Epithelial cell of esophagus (primary cell): Measurements from ENCODE around the gene PARK7.
"Not testable (repeated sequence)": the region's sequence is repeated elsewhere in the genome, so short reads cannot be mapped to it uniquely, and the experiment has no call there.

Experiments used
- DNase-seq: peaks from one replicate; pipeline ENCODE4 v3.0.0; 2010; ENCODE audit warnings: low read depth
- H3K4me3 ChIP-seq: 2 replicates; pipeline ENCODE4 v1.5.1; 2011; ENCODE audit warnings: mild to moderate bottlenecking, low read length, control low read depth
- CTCF ChIP-seq: IDR thresholded peaks from 2 replicates; pipeline ENCODE4 v1.5.1; 2011; ENCODE audit warnings: low read depth, mild to moderate bottlenecking, low read length, control low read depth, inconsistent platforms; ENCODE audit not compliant: insufficient read depth; ENCODE audit errors: missing control alignments

PARK7 gene

GRCh38 chr1:7961216-7962013 is at the start of gene PARK7:
PARK7 (plus strand) TSS chr1:7961711; CDS start chr1:7962786, 1,075 bp downstream.
- DNase-seq: peak; percentile 100
- H3K4me3 ChIP-seq: peak within 1 kb of the TSS; percentile 65
- TF ChIP-seq CTCF: peak; percentile 64

GRCh38 chr1:7912145-7912544 is 49.4 kb upstream of the PARK7 start:
- no peak for TF ChIP-seq CTCF
- H3K4me3 ChIP-seq: no peak overlapping the region
- no peak for DNase-seq

GRCh38 chr1:7912743-7913557 is 48.6 kb upstream of the PARK7 start:
- no peak overlapping the region for H3K4me3 ChIP-seq
- peak; percentile 57 for DNase-seq
- no peak for TF ChIP-seq CTCF

GRCh38 chr1:7915826-7916500 is 45.5 kb upstream of the PARK7 start:
- no peak overlapping the region for H3K4me3 ChIP-seq
- no peak for TF ChIP-seq CTCF
- no peak for DNase-seq

- DNase-seq: no peak
- TF ChIP-seq CTCF: no peak
- H3K4me3 ChIP-seq: no peak overlapping the region
Measured at GRCh38 chr1:7916501-7916830, 45.0 kb upstream of the PARK7 start.

GRCh38 chr1:7917971-7918370 is 43.5 kb upstream of the PARK7 start:
- DNase-seq, H3K4me3 ChIP-seq: not testable (repeated sequence)

GRCh38 chr1:7919880-7920279 is 41.6 kb upstream of the PARK7 start:
- TF ChIP-seq CTCF: no peak
- DNase-seq: no peak
- H3K4me3 ChIP-seq: no peak overlapping the region
